Right lung (tissue), 5 donors: ENCODE data around the gene BTBD10. TPM values are rescaled to one million over a fixed set of nuclear protein-coding genes. Genes with fewer than 3 reads are reported as not detected.

Source experiments
- DNase-seq, 2 donors: peaks; one replicate each; pipeline ENCODE4 v3.0.0-alpha.2; 2013
- polyA plus RNA-seq, 5 donors: library from polyadenylated mRNA; unstranded; fragments of 120-200 nt; gene quantifications; one replicate each; pipeline versions ENCODE4 v1.2.1 to v1.2.3, GENCODE V29; 2013; ENCODE audit warnings: inconsistent platforms in 1 of 5, low replicate concordance in 1 of 5; ENCODE audit not compliant: insufficient read length in 5 of 5, insufficient read depth in 1 of 5

Gene BTBD10
- polyA plus RNA-seq, 5 donors = 32.8 to 40.0 (median 38.1) TPM

DNA sequence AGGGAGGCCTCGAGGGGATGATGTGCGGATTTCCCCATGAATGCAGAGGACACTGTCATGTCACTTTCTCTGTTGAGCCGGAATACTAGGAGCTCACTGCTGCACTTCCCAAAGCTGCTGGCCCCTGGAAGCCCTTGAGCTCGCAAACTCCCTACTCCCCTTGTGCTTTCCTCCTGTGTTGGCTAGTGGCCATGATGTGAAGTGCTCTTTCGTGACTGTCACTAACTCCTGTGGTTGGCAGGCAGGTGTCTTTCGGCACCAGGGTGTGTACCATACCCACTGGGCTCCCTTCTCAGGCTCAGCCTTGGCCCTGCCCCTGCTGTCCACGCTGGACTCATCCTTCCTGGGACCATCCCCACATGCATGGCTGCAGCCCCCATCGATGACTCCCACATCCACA, 86.2 kb downstream of the BTBD10 start:
- DNase-seq = no peak

DNA sequence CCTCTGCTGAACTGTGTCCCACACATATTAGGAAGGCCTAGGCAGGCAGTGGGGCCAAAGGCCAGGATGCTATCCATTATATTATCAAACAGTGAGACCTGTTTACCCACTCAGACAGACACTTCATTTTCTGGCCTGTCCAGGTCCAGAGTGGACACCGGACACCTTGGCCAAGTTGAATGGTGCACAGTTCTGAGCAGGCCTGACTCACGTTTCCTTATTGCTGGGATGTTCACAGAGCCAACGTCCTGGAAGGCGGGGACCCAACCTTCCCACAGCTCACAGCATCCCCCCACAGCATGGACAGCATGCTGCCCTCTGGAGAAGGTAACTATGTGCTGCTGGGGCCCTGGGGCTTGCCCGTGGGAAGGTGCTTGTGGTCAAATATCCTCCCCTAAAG, 86.6 kb downstream of the BTBD10 start:
- DNase-seq = no peak

DNA sequence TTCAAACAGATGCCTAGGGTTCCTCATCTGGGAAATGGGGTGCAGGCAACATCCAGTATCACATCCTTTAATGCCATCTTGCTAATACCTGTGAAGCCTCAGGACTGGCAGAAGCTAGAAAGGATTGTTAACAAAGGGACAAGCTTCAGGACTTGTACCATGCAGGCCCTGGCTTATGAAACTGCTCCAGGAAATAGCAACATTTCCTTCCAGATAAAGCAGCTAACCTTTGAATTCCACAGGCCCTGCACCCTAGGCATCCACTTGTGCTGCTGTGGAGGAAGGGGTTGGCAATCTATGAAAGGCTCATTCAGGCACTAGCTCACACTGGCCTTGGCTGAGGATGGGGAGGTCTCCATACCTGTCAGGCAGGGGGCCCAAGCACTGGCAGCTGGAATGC, 87.2 kb downstream of the BTBD10 start:
- DNase-seq = no peak

DNA sequence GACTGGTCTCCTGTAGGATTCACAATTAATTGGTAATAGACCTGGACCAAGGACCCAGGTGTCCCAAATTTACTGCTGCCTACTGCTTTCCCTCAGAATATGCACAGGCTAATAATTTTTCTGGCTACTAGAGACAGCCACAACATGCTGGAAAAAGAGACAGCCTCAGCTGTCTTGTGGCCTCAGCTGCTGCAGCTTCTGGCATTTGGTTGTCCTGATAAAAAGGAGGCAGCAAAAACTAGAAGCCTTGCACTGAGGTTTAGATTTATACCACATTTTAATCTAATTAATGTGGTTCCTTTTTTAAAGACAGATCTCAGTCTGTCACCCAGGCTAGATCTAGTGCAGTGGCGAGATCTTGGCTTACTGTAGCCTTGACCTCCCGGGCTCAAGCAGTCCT, 89.8 kb downstream of the BTBD10 start:
- DNase-seq = no peak

DNA sequence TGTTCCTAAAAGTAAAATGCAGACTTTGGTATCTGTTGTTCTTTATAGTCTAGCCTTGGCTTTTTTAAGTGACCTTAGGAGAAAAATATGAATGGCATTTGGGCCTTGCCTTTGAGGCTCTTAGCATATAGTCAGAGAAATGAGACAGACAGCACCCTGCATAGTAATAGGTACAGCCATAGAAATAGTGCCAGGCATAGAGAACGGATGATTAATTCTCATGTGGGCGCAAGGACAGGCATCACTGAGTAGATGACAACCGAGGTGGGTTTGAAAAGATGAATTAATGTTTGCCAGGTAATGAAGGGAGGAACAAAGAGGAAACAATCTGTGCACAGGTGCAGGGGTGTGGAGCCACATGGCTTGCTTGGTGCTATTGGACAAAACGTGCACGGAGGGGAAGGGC, 95.0 kb downstream of the BTBD10 start:
- no peak for DNase-seq

DNA sequence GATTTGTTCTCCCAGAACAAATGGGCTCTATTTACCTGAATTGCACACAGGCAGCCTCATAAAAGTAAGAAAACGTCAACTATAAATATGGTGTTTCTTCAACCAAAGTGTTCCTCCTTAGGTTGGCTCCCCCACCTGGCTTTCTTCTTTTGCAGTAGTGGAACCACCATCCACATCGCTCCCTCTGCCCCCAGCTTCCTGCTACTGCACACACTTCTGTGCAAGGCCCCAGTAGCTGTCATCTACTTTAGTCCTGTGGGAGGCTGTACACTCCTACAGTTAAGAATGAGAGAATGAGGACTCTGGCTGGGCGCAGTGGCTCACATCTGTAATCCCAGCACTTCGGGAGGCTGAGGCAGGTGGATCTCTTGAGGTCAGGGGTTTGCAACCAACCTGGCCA, 95.9 kb downstream of the BTBD10 start:
- DNase-seq = no peak

DNA sequence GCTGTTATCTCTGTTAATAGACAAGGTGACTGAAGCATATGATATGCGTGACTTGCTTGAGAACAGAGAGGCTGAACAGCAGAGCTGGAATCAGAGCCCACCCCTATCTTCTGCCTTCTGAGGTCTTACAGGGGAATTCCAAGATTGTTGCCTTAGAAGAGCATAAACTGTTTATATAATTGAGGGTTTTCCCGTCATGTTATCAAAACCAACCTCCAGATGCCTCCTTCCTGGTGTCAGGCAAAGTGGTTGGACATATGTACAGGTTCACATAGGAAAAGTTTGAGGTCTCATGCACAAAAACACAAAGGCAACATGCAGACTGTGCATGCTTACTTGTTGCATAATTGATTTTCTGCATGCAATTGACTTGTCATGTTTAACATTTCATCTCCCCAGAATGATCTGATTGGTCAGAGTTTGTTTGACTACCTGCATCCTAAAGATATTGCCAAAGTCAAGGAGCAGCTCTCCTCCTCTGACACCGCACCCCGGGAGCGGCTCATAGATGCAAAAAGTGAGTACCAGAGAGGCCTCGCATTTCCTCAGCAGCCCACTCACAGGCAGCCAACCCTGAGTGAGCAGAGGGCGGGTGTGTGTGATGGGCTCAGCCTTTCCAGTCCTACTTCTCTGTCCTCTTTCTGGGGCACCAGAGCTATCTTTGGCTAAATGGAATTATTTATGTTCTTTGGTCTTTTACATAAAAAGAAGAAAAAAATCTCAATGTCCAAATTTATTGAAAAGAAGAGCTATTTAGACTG, 96.6 kb downstream of the BTBD10 start:
- no peak for DNase-seq

DNA sequence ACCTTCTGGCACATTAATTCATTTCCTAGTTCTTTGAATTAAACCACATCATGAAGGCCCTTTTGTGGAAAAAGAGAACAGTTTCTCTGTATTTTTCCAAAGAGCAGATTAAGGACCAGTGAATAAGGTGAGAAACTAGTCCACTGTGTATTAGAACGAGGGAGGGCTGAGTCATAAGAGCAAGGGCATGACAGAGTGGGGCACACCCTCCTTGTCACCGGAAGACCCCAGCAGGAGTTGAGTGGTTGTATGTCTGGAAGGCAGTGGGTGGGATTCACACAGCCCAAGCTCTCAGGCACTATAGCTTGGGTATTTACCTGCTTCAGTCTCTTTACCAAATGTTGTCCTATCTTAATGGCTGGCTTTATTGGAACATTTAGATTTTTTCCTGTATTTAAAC, 98.6 kb downstream of the BTBD10 start:
- DNase-seq = no peak

DNA sequence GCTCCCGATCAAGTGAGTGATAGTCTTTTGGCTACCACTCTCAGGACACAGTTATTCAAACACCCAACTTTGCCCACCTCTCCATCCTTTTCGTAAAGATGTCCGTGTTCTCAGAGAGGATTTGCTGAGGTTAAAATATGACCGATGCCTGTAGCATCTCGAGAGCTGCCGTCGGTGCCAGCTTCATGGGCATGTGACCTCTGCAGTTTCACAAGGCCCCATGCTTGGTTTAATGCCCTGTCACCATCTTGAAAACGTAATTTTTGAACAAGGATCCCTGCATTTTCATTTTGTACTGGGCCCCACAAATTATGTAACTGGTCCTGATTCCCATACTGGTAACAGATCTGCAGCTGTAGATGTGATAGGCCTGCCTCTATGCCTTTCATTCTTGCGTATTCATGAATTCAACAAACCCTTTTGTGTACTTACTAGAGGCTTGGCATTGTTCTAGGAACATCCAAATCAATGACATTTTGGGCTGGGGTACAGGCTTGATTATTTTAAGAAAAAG, 100.4 kb downstream of the BTBD10 start:
- no peak for DNase-seq

DNA sequence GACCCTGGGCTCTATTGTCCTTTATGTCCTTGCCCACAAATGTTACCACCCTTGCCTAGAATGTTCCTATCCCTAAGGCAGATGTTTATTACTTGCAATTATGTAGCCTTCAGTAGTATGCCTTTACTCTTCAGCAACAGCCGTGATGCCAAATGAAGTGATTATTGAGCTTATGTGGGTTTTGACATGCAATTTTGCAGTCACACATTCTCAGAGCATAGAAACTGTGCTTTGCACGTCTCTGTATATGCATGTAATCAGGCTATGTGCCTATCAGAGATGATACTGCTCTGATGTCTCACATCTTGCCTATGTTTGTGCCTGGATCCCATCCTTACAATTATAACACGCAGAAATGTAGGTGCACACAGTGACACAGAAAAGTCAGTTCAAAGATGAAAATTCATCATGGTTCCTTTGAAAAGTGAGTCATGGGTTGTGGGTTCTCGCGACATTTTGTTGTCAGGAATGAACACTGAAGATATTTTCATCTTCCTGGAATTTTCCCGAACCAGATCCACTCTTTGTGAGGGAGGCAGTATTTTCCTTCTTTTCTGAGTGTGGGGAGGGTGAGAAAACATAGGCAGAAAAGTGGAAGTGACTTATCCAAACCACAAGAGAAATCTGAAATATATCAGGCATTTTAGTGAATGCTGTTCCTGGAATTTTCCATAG, 104.3 kb downstream of the BTBD10 start:
- no peak for DNase-seq

DNA sequence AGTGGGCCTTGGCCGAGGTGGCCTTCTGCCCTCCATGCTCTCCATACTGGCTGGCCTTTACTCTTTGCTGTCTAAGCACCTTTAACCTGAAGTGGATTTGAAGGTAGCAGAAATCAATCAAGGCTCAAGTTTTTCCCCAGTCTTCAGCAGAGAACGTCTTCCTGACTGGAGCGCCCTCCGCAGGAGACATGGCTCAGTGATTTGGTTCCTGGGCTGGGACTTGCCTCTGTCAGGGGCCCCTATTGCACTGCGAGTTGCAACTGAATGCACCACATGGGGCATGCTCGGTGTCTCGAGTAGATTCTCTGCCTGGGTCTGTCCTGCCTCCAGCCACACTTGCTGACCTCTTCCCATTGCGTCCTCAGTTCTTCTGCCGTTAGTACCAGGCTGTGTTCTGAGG, 105.8 kb downstream of the BTBD10 start:
- DNase-seq = no peak

DNA sequence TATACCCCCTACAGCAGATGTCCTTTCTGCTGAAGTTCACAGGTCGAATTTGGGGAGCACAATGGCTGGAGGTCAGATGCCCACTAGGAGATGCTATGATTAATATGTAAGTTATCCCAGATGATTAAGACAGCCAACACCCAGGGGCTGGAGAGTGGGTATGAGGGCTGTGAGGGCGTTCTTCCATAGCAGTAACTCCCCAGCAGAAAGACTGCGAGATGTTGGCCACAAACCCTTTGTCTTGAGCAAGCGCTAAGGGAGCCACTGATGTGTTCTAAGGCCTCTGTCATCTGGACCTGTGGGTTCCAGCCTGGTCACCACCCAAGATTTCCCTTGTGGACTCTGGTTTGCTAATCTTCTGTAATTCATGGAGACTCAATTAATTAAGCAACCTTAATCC, 107.8 kb downstream of the BTBD10 start:
- no peak for DNase-seq

DNA sequence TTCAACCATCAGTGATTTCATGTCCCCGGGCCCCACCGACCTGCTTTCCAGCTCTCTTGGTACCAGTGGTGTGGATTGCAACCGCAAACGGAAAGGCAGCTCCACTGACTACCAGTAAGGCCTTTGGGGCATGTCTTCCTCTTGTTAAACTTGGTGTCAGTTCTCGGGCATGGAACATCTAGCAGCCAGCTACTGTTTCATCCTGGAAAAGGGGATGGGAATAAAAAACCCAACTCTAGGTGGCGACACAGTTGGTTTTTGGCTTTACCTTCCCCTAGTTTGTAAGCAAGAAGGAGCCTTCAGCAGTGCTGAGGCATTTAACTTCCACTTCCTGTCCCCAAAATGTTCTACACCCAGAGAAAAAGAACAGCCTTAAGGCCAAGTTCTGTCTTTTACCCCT, 108.7 kb downstream of the BTBD10 start:
- DNase-seq = no peak

DNA sequence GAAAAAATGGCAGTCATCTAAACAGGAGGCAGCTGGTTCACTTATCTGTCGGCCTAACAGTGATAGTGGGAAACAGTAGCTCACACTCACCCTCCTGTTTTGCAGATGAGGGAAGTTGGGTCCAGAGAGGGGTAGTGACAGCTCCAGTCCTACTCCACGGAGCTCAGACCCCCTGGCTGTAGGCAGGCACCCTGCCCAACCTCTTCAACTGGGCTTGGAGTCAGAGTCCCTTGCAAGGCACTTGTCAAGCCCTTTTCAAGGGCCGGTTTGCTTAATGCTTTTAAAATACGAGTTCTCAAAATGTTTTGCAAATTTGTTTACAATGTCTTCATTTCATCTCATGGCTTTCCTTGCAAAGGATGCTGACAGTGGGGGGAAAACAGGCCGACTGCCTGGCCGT, 110.3 kb downstream of the BTBD10 start:
- DNase-seq = no peak

DNA sequence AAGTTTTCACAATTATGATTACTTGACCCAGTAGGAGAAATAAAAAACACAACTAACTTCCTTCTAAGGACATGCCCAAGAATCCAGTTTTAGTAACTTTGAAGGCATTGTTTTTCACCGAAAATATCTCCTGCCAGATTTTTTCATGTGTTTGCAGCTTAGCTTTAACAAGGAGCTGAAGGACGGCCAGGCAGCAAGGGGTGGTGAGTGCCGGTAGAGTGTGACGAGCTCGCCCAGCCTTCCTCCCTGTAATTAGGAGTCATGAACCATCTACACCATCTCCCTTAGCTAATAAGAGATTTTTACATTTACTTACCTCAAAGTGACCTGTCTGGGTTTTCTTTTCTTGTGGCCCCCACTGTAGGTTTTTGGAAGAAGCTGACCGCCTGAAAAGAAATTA, 113.4 kb downstream of the BTBD10 start:
- no peak for DNase-seq

DNA sequence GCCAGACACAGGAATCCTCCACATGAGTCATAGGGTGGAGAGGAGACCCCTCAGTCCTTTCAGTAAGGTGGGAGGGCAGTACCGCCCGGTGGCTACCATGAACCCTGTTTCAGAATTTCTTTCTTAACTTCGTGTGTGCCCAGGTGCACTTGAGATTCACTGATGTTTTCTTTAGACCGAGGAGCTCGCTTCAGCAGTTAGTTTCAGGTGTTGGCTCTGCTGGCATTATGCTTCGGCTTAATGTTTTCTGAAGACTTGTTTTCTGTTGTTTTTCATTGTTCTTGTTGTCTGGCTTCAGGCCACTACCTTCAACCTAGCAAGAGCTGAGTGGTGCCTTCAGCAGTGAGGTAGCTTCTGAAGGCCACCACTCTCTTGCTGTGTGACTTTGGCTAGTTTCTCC, 114.0 kb downstream of the BTBD10 start:
- no peak for DNase-seq

DNA sequence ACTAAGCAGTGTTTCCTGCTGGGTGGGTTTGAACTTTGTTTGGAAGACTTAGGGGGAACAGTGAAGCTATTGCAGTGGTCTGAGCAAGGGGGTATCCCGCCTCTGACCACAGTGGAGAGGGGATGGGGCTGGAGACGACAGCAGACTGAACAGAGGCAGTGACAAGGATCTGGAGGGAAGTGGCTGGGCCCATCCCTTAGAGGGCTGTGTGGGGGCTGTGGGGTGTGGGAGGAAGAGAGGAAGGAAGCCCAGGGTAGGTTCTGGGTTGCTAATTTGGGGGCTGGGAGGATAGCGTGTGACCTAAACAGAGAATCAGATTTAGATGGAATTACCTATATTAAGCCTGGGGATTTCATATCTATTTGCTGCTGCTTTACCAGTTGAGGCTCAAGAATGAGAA, 114.7 kb downstream of the BTBD10 start:
- DNase-seq = no peak

DNA sequence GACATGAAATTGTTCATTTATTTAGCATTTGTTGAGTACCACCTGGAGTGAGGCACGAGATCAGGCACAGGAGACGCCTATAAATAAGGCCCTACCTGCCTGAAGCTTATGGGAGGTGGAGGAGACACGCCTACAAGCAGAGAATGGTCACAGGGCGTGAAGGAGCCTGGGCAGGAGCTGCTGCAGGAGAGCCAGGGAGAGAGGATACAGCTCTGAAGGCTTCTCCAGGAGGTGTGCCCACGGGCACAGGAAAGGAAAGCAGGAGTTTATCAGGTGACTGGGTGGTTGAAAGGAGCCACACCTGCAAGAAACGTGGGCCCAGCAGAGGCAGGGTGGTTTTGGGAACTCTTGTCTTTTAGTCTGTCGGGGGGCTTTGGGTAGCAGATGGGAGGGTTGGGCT, 115.1 kb downstream of the BTBD10 start:
- DNase-seq = no peak

DNA sequence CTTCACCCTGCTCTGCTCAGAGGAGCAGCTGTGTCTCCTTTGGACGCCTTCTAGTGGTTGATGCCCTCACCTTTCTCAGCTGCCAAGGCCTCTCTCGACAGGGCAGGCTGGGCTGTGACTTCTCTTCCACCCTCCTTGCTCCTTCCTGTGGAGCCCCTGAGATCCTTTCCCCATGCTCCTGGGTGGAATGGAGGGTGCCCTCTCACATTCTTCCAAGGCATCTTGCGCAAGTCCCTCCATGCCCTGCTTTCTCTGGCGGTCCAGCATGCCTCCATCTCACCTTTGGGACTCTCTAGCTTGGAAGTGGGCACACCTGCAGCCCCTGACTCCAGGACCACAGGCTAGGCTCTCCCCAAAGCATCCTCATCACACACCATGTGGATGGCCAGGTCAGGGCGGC, 116.6 kb downstream of the BTBD10 start:
- DNase-seq = no peak

DNA sequence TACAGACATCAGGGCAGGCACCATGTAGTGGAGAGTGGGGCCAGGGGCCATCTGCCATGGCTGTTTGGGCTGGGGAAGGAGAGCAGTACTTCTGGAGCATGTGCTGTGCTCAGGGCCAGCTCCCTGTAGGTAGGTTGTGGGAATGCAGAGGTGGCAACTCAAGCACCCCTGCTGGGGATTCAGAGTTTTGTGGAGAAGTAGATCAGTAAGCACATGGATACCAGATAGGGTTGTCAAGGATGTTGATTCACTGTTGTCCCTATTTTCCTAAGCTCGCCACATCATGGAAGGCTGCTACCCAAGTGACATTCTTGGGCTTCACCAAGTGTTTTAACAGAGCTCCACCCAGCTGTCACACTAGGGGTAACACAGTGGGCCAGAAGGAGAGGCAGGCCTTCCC, 118.2 kb downstream of the BTBD10 start:
- no peak for DNase-seq

DNA sequence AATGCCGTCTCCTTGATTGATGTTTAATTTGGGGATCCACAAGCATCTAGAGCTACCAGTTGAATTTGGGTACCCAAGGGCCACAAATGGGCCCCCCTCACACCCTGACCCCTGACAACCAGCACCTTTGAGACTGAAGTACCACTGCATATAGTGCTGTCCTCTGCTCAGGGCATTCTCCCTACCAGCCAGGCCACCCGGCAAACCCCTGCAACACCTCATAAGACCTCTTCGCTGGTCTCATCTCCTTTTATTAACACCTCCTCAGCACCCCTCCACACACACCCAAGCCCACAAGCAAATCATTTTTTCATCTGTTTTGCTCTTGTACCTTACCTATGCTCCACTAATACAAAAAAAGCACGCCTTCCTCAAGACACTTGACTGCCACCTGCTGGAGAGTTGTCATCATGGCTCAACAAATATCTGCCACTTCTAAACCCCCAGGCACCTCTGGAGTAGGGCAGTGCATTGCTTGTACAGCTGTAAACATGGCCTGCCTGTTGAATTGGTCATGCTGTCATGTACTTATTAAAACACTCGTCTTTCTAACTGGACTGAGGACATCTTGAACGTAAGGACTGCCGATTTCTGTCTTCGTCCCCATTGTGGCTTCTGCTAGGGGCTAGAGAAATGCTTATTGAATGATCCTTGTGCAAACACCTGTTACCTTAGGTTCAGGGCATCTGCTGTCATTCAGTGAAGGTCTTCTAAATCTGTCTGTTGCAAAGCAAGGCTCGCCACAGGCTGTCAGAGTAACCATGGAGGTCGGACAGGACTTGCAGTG, 118.9 kb downstream of the BTBD10 start:
- peak; percentile 38 to 63 for DNase-seq

DNA sequence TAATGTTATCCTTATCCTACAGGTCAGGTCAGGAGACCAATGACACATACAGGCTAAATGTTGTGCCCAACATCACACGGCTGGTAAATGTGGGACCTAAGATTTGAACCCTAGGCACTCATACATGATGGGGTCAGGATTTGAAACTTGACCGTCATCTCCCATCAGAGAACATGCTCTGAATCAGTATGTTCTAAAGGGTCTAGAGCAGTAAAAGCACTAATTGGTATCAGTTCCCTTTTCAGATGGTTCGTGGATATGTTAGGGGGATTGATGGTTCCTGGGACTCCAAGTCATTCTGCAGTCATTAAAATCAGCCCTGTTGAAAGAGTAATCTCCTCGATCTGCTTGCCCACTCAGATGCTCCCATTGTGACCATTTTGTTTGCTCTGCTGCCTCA, 120.0 kb downstream of the BTBD10 start:
- DNase-seq = no peak

DNA sequence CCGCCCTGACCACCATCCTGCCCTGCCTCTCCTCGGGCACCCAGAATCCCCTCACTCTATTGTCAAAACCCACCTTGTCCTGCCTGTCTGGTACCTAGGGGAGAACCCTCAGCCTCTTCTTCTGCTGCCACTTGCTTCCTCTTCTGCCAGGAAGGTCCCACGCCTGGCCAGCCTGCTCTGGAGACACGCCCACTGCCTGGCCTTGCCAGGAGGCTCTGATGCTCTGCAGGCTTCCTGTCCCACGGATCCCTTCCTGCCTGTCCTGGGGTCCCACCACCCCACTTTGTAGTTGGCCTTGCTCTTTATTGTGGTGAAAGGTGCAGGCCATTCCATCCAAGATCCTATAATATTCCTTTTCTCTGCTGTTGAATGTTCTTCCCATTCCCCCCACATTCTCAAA, 122.0 kb downstream of the BTBD10 start:
- DNase-seq = no peak
